Measurements from ENCODE around the gene ANAPC13. TPM values are rescaled to one million over a fixed set of nuclear protein-coding genes. Genes with fewer than 3 reads are reported as not detected.

The ANAPC13 gene
- total RNA-seq, 1 donor from 2014 or later, result 76.4 TPM

DNA sequence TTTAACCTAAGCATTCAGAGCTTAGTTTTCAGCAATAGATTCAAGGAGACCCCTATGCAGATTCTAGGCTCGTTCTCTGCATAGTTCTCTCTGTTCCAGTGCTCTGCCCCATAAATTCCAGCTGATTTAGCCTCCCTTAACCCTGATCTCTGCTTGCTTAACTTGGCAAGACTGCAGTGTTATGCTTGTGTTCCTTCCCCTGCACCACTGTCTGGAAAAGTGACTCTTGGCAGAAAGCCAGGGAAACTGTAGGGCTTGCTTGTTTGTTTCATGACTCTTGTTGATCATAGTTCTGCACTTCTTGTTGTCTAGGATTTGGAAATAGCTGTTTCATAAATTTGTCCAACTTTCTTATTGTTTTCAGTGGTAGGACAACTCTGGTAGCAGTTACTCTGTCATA is 40.1 kb downstream of the ANAPC13 start:
- intact Hi-C loops (cut with micrococcal nuclease), result no loop called here
- Histone ChIP-seq H3K27ac (replicated peaks) (peak overlapping the region; percentile 57), H3K4me1 (peaks cover 33% of the 10 kb centered on the region), H3K27me3 (ENCODE audit: low read depth) (no peaks in the 10 kb centered on the region), H3K9me3 (replicated peaks) (peaks cover 11% of the 10 kb centered on the region), H3K4me3 (no peak overlapping the region), H3K36me3 (no peaks in the 10 kb centered on the region)
- no peak for DNase-seq
- TF ChIP-seq, protein P1, sequence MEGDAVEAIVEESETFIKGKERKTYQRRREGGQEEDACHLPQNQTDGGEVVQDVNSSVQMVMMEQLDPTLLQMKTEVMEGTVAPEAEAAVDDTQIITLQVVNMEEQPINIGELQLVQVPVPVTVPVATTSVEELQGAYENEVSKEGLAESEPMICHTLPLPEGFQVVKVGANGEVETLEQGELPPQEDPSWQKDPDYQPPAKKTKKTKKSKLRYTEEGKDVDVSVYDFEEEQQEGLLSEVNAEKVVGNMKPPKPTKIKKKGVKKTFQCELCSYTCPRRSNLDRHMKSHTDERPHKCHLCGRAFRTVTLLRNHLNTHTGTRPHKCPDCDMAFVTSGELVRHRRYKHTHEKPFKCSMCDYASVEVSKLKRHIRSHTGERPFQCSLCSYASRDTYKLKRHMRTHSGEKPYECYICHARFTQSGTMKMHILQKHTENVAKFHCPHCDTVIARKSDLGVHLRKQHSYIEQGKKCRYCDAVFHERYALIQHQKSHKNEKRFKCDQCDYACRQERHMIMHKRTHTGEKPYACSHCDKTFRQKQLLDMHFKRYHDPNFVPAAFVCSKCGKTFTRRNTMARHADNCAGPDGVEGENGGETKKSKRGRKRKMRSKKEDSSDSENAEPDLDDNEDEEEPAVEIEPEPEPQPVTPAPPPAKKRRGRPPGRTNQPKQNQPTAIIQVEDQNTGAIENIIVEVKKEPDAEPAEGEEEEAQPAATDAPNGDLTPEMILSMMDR (IDR thresholded peaks at IDR 0.05; ENCODE audit: borderline replicate concordance), result no peak

DNA sequence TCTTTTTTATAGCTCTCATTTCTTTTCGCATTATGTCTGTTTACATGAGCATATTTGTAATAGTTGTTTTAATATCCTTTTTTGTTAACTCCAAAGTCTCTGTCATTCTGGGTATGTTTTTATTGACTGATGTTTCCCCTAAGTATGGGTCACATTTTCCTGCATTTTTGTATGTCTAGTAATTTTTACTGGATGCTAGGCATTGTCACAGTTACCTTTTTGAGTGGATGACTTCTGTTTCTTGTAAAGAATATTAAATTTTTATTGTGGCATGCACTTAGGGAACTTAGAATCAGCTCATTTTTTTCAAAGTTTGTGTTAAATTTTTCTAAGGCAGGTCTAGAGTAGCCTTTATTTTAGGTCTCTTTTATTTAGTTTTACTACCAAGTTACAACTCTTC is 40.7 kb downstream of the ANAPC13 start:
- Histone ChIP-seq H3K27me3 (ENCODE audit: low read depth) (no peaks in the 10 kb centered on the region), H3K27ac (replicated peaks) (peak overlapping the region; percentile 57), H3K4me1 (peaks cover 33% of the 10 kb centered on the region), H3K9me3 (replicated peaks) (peaks cover 11% of the 10 kb centered on the region), H3K36me3 (no peaks in the 10 kb centered on the region), H3K4me3 (no peak overlapping the region)
- TF ChIP-seq, protein P1 (IDR thresholded peaks at IDR 0.05; ENCODE audit: borderline replicate concordance), result no peak
- no peak for DNase-seq
- intact Hi-C loops (cut with micrococcal nuclease), result no loop called here

DNA sequence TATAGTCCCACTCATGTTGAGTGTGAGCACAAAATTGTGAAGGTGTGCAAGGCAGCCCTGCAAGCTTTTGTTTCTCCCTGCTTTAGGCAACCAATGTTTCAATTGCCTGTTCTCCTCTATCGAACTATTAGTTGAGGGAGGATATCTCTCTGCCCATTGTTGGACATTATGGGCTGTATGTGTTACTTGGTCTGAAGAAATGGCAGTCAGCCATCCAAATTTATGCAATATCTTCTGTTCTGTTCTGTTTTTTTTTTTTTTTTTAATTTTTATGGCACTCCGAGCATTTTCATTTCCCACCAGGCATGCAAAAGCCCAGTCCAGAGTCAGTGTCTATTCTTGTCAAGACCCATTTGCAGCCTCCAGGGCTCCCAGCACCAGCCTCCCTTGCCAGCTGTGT is 44.0 kb downstream of the ANAPC13 start:
- Histone ChIP-seq H3K9me3 (replicated peaks) (peaks cover 11% of the 10 kb centered on the region), H3K36me3 (no peaks in the 10 kb centered on the region), H3K4me3 (no peak overlapping the region), H3K4me1 (peaks cover 22% of the 10 kb centered on the region), H3K27me3 (ENCODE audit: low read depth) (no peaks in the 10 kb centered on the region), H3K27ac (replicated peaks) (no peak overlapping the region)
- TF ChIP-seq, protein P1 (IDR thresholded peaks at IDR 0.05; ENCODE audit: borderline replicate concordance), result no peak
- DNase-seq, result no peak
- intact Hi-C loops (cut with micrococcal nuclease), result no loop called here

DNA sequence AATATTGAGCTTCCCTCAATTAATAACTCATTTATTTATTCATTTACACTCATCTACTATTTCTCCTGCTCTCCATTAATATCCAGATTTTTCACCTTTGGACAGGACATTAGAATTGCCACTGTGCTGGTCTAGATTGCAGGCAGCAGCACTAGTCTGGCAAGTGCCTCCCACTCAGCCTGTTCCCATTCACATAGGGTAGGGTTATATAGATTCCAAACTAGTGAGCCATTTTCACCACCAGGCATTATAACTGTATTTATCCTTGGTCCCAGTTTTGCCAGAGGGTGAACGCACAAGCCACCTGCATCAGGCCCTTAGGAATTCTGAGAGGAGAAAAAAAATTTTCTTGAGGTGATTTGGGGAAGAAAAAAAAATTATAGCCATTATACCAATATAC is 44.5 kb downstream of the ANAPC13 start:
- no peak overlapping the region for H3K27ac ChIP-seq (replicated peaks)
- TF ChIP-seq, protein P1 (IDR thresholded peaks at IDR 0.05; ENCODE audit: borderline replicate concordance), result no peak
- no peaks in the 10 kb centered on the region for H3K36me3 ChIP-seq
- H3K4me1 ChIP-seq, result peaks cover 17% of the 10 kb centered on the region
- peaks cover 11% of the 10 kb centered on the region for H3K9me3 ChIP-seq (replicated peaks)
- H3K4me3 ChIP-seq, result no peak overlapping the region
- no peaks in the 10 kb centered on the region for H3K27me3 ChIP-seq (ENCODE audit: low read depth)
- DNase-seq, result no peak
- intact Hi-C loops (cut with micrococcal nuclease), result no loop called here

DNA sequence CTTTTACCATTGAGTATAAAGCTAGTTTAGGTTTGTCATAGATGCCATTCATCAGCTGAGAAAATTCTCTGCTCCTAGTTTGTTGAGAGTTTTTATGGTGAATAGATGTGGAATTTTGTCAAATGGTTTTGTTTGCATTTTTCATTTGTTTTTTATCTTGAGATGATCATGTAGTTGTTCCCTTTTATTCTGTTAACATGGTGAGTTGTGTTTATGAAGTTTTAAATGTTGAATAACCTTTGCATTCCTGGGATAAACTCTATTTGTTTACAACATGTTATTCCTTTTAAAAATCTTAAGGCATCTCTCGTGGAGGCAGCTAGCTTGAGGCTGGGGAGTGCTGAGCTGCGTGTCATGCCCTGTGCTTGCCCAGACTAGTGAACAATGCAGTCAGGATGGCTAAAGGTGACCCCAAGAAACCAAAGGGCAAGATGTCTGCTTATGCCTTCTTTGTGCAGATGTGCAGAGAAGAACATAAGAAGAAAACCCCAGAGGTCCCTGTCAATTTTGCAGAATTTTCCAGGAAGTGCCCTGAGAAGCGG is 48.5 kb downstream of the ANAPC13 start:
- Histone ChIP-seq H3K9me3 (replicated peaks) (no peaks in the 10 kb centered on the region), H3K4me3 (no peak overlapping the region), H3K27me3 (ENCODE audit: low read depth) (no peaks in the 10 kb centered on the region), H3K36me3 (no peaks in the 10 kb centered on the region), H3K4me1 (no peaks in the 10 kb centered on the region), H3K27ac (replicated peaks) (no peak overlapping the region)
- no peak for DNase-seq
- TF ChIP-seq, protein P1 (IDR thresholded peaks at IDR 0.05; ENCODE audit: borderline replicate concordance), result no peak
- intact Hi-C loops (cut with micrococcal nuclease), result no loop called here
